Endothelial cell of umbilical vein (primary cell): ENCODE measurements around the gene UPK3A. TPM values are rescaled to one million over a fixed set of nuclear protein-coding genes. Genes with fewer than 3 reads are reported as not detected.

Experiments
- BruUV-seq: library from RNA; stranded (reverse); fragments of 400-500 nt; replicated peaks from 2 replicates; lab custom pipeline; 2021; lab: Mats Ljungman, UMichigan
- CTCF ChIA-PET: fragments of 300-600, 350-600 bp; sonication (Branson Sonifier 250); formaldehyde crosslinking; loops from one replicate; lab custom pipeline; 2021; ENCODE audit warnings: antibody characterized with exemption, inconsistent platforms; lab: Charles Lee
- POLR2A ChIA-PET: fragments of 300-600, 350-600 bp; sonication (Branson Sonifier 250); formaldehyde crosslinking; loops from one replicate; lab custom pipeline; 2021; ENCODE audit warnings: antibody characterized with exemption, inconsistent platforms; lab: Charles Lee
- DNase-seq: peaks from one replicate; pipeline ENCODE4 v3.0.0-alpha.2; 2011; ENCODE audit warnings: low read depth, low spot score
- FAIRE-seq: peaks from 2 replicates; lab custom pipeline; 2011; peaks lifted over from hg19 to GRCh38; lab: Jason Lieb, UNC
- H2AFZ ChIP-seq: 2 replicates; pipeline ENCODE4 v1.6.0; 2012; ENCODE audit warnings: low read depth, low read length, control low read depth, inconsistent platforms
- H3K27ac ChIP-seq: 2 replicates; pipeline ENCODE4 v1.5.1; 2011; ENCODE audit warnings: low read depth, mild to moderate bottlenecking, control low read depth, low read length, moderate library complexity; ENCODE audit not compliant: insufficient read depth
- H3K27me3 ChIP-seq, 2 experiments: 2 replicates each; pipeline versions ENCODE4 v1.6.0 to v1.6.1; 2011; ENCODE audit warnings: low read length in 2 of 2, mixed read lengths in 1 of 2; ENCODE audit not compliant: control insufficient read depth in 2 of 2, insufficient read depth in 2 of 2
- H3K36me3 ChIP-seq, 2 experiments: 2 replicates in 1 of 2; 3 replicates in 1 of 2; pipeline ENCODE4 v1.5.1; 2011; ENCODE audit warnings: low read length in 2 of 2, mild to moderate bottlenecking in 1 of 2, moderate library complexity in 1 of 2; ENCODE audit not compliant: control insufficient read depth in 2 of 2, insufficient read depth in 2 of 2; ENCODE audit errors: extremely low read depth in 1 of 2
- H3K4me1 ChIP-seq: 3 replicates; pipeline ENCODE4 v1.5.1; 2011; ENCODE audit warnings: mild to moderate bottlenecking, low read length; ENCODE audit not compliant: control insufficient read depth, insufficient read depth; ENCODE audit errors: extremely low read depth
- H3K4me2 ChIP-seq: 2 replicates; pipeline ENCODE4 v1.6.1; 2011; ENCODE audit warnings: low read length, control low read depth, mixed read lengths; ENCODE audit not compliant: insufficient read depth
- H3K4me3 ChIP-seq, 3 experiments: fragments of 200-600 bp in 1 of 3; sonication (generic), shearing (Covaris generic) in 1 of 3; replicated peaks in 1 of 3; 2 replicates each; pipeline ENCODE4 v1.5.1; 2011 to 2016; ENCODE audit warnings: control low read depth in 3 of 3, low read length in 3 of 3, mild to moderate bottlenecking in 2 of 3, inconsistent platforms in 1 of 3, low read depth in 1 of 3, moderate library complexity in 1 of 3; ENCODE audit not compliant: insufficient read depth in 1 of 3
- H3K79me2 ChIP-seq: 2 replicates; pipeline ENCODE4 v1.6.0; 2012; ENCODE audit warnings: low read length, inconsistent platforms; ENCODE audit not compliant: control insufficient read depth, insufficient read depth
- H3K9ac ChIP-seq: replicated peaks from 2 replicates; pipeline ENCODE3; 2011; ENCODE audit warnings: low read length, control low read depth; ENCODE audit not compliant: insufficient read depth; ENCODE audit errors: extremely low read depth
- H3K9me1 ChIP-seq: replicated peaks from 3 replicates; pipeline ENCODE4 v1.6.0; 2011; ENCODE audit warnings: mild to moderate bottlenecking, low read length; ENCODE audit not compliant: control insufficient read depth, insufficient read depth; ENCODE audit errors: extremely low read depth
- H3K9me3 ChIP-seq: replicated peaks from 2 replicates; pipeline ENCODE4 v1.5.1; 2012; ENCODE audit warnings: low read length, inconsistent platforms; ENCODE audit not compliant: control insufficient read depth, insufficient read depth
- H4K20me1 ChIP-seq: replicated peaks from 2 replicates; pipeline ENCODE3; 2011; ENCODE audit warnings: mild to moderate bottlenecking, low read length; ENCODE audit not compliant: control insufficient read depth, insufficient read depth; ENCODE audit errors: extremely low read depth
- CTCF ChIP-seq, 2 donors: IDR thresholded peaks; 1 replicate in 1 of 2; 2 replicates in 1 of 2; pipeline ENCODE4 v1.5.1; 2011; ENCODE audit warnings: low read length in 2 of 2, mild to moderate bottlenecking in 2 of 2, moderate library complexity in 2 of 2, control low read depth in 1 of 2, inconsistent platforms in 1 of 2, low read depth in 1 of 2; ENCODE audit not compliant: insufficient read depth in 1 of 2; ENCODE audit errors: extremely low read depth in 1 of 2
- EZH2 ChIP-seq: IDR thresholded peaks from 2 replicates; pipeline ENCODE4 v1.6.1; 2012; ENCODE audit warnings: borderline replicate concordance, low read depth, mild to moderate bottlenecking, moderate library complexity, low read length, inconsistent platforms; ENCODE audit not compliant: severe bottlenecking
- FOS ChIP-seq: IDR thresholded peaks from 2 replicates; pipeline ENCODE4 v1.6.1; 2011; ENCODE audit warnings: mild to moderate bottlenecking, low read length, moderate library complexity, borderline replicate concordance; ENCODE audit not compliant: insufficient read depth
- GATA2 ChIP-seq: IDR thresholded peaks from 2 replicates; pipeline ENCODE4 v1.7.0; 2011; ENCODE audit warnings: low read depth, mild to moderate bottlenecking, moderate library complexity, mixed read lengths, low read length; ENCODE audit not compliant: insufficient read length, insufficient read depth
- JUN ChIP-seq: IDR thresholded peaks from 2 replicates; pipeline ENCODE4 v1.6.1; 2011; ENCODE audit warnings: borderline replicate concordance, low read depth; ENCODE audit not compliant: insufficient read length, insufficient read depth
- MYC ChIP-seq: IDR thresholded peaks from one replicate; pipeline ENCODE4 v1.6.1; 2011; ENCODE audit warnings: mild to moderate bottlenecking, low read depth, low read length
- POLR2A ChIP-seq: IDR thresholded peaks from 2 replicates; pipeline ENCODE4 v1.6.1; 2012; ENCODE audit warnings: low read depth, mild to moderate bottlenecking, control low read depth, low read length
- POLR2AphosphoS5 ChIP-seq: IDR thresholded peaks from 2 replicates; pipeline ENCODE4 v1.6.1; 2012; ENCODE audit warnings: low read depth, mild to moderate bottlenecking, control low read depth, low read length, moderate library complexity; ENCODE audit not compliant: insufficient read depth
- dilution Hi-C: fragments of 300-500 bp; cut with MboI; formaldehyde crosslinking; loops from one replicate; pipeline ENCODE4 v1.15.0; 2019; ENCODE audit warnings: low sequenced_read_pairs; ENCODE audit not compliant: extremely low pct_ligation_motif_present
- intact Hi-C: fragments of 100-400 bp; cut with micrococcal nuclease; formaldehyde crosslinking; loops from one replicate; pipeline ENCODE4 v1.10.0; 2022
- polyA plus RNA-seq, 4 experiments: library from polyadenylated mRNA; depleted of rRNA in 3 of 4; stranded (reverse) in 3 of 4; unstranded in 1 of 4; fragments of >200 nt; gene quantifications; 2 replicates each; pipeline versions ENCODE4 v1.2.1 to v1.2.3, GENCODE V29; 2011 to 2012; ENCODE audit warnings: missing spikeins in 1 of 4
- total RNA-seq: library from RNA; stranded (reverse); gene quantifications from 2 replicates; pipeline ENCODE4 v1.2.3, GENCODE V29; 2021
- TF ChIP-seq, protein P1 (sequence below): IDR thresholded peaks from 2 replicates; pipeline ENCODE4 v1.6.1; 2011; ENCODE audit not compliant: insufficient read depth, insufficient read length

The UPK3A gene
- total and polyA plus RNA-seq, 2 donors (not counting 3 experiments of a cell fraction or from before 2014, with no cell fraction given), result not detected

- Histone ChIP-seq H3K9me3 (no peaks in the 10 kb centered on the region), H3K4me1 (peaks cover 7% of the 10 kb centered on the region), H3K79me2 (peaks cover under 1% of the 10 kb centered on the region), H2AFZ (no peak overlapping the region), H3K4me2 (no peak overlapping the region), H3K9ac (no peak overlapping the region), H3K36me3 (no peaks in the 10 kb centered on the region), H3K9me1 (no peaks in the 10 kb centered on the region), H4K20me1 (no peaks in the 10 kb centered on the region), H3K27me3 (peaks cover 0 to 2% of the 10 kb centered on the region in 2 experiments), H3K4me3 (no peak overlapping the region), H3K27ac (no peak overlapping the region)
- intact Hi-C loops (no loop called here), dilution Hi-C loops (no loop called here)
- POLR2A ChIA-PET, result no interaction called here
- FAIRE-seq (no peak), DNase-seq (no peak)
- BruUV-seq, result no TSS peak
- CTCF ChIA-PET, result interaction anchor here (0.7 kb wide), 1 partner anchor 40 kb away, joined by 3 read pairs; no protein-coding TSS in a partner anchor
- TF ChIP-seq, protein P1, sequence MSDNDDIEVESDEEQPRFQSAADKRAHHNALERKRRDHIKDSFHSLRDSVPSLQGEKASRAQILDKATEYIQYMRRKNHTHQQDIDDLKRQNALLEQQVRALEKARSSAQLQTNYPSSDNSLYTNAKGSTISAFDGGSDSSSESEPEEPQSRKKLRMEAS, result no peak
- no peak for TF ChIP-seq POLR2AphosphoS5
- TF ChIP-seq POLR2A, result no peak
- no peak for TF ChIP-seq CTCF (IDR thresholded peaks at IDR 0.05; ENCODE audit: extremely low read depth in 1 of 2, insufficient read depth in 1 of 2, low read depth in 1 of 2, low read length in 2 of 2)
- TF ChIP-seq GATA2, result no peak
- no peak for TF ChIP-seq EZH2
- no peak for TF ChIP-seq MYC
- no peak for TF ChIP-seq JUN
- TF ChIP-seq FOS, result no peak
These were observed 20.2 kb downstream of the UPK3A start for GRCh38 chr22:45304971-45305370.
